ENCODE results near the gene TTC22. TPM values are rescaled to one million over a fixed set of nuclear protein-coding genes. Genes with fewer than 3 reads are reported as not detected.

Gene TTC22
- polyA plus RNA-seq, 3 donors: 0.04 TPM; not detected in 2

GRCh38 chr1:54815086-54815876 is 14.2 kb upstream of the TTC22 start:
- H3K4me3 ChIP-seq (replicated peaks in 1 of 3; ENCODE audit: low read depth in 2 of 3, low read length in 3 of 3): no peak overlapping the region
- TF ChIP-seq CTCF (IDR thresholded peaks at IDR 0.05): no peak
- H4K20me1 ChIP-seq (ENCODE audit: insufficient read depth, low read length): no peaks in the 10 kb centered on the region
- no peak overlapping the region for H3K4me2 ChIP-seq (replicated peaks; ENCODE audit: extremely low read depth, low read length, poor library complexity, severe bottlenecking)
- H3K79me2 ChIP-seq (ENCODE audit: insufficient read depth, low read length): no peaks in the 10 kb centered on the region
- Mint-ChIP-seq H3K27me3 (ENCODE audit: low read depth in 3 of 3) (peaks cover 0 to 2% (median 0%) of the 10 kb centered on the region in 3 donors), H3K4me3 (no peak overlapping the region), H3K36me3 (no peaks in the 10 kb centered on the region), H3K27ac (no peak overlapping the region), H3K9me3 (peaks cover 0 to 3% (median 0%) of the 10 kb centered on the region in 7 donors), H3K4me1 (peaks cover 3% of the 10 kb centered on the region)
- no peaks in the 10 kb centered on the region for H3K4me1 ChIP-seq (ENCODE audit: control insufficient read depth in 1 of 2, insufficient read depth in 2 of 2, low read length in 2 of 2)
- no peak for DNase-seq
- H3K9me3 ChIP-seq (replicated peaks in 1 of 2; ENCODE audit: control insufficient read depth in 1 of 2, insufficient read depth in 1 of 2, low read length in 2 of 2): no peaks in the 10 kb centered on the region
- WGBS (ENCODE audit: insufficient coverage): 98% methylated on average over 5 of the region's 7 CpGs
- no peak overlapping the region for H2AFZ ChIP-seq (ENCODE audit: insufficient read depth, low read depth, low read length, poor library complexity, severe bottlenecking)
- H3K27me3 ChIP-seq (ENCODE audit: control insufficient read depth in 2 of 2, insufficient read depth in 2 of 2, low read length in 2 of 2): no peaks in the 10 kb centered on the region
- no peak overlapping the region for H3K9ac ChIP-seq (ENCODE audit: insufficient read depth, low read length, poor library complexity, severe bottlenecking)
- intact Hi-C loops (cut with micrococcal nuclease): no loop called here
- H3K27ac ChIP-seq (ENCODE audit: low read depth in 1 of 2, low read length in 2 of 2): no peak overlapping the region
- no peaks in the 10 kb centered on the region for H3K36me3 ChIP-seq (replicated peaks in 1 of 2; ENCODE audit: control insufficient read depth in 1 of 2, insufficient read depth in 2 of 2, low read length in 2 of 2)

- Histone ChIP-seq H3K4me3 (replicated peaks in 1 of 3; ENCODE audit: low read depth in 2 of 3, low read length in 3 of 3) (no peak overlapping the region), H3K79me2 (ENCODE audit: insufficient read depth, low read length) (no peaks in the 10 kb centered on the region), H3K9me3 (replicated peaks in 1 of 2; ENCODE audit: control insufficient read depth in 1 of 2, insufficient read depth in 1 of 2, low read length in 2 of 2) (no peaks in the 10 kb centered on the region), H3K4me1 (ENCODE audit: control insufficient read depth in 1 of 2, insufficient read depth in 2 of 2, low read length in 2 of 2) (no peaks in the 10 kb centered on the region), H4K20me1 (ENCODE audit: insufficient read depth, low read length) (no peaks in the 10 kb centered on the region), H3K9ac (ENCODE audit: insufficient read depth, low read length, poor library complexity, severe bottlenecking) (no peak overlapping the region), H3K27me3 (ENCODE audit: control insufficient read depth in 2 of 2, insufficient read depth in 2 of 2, low read length in 2 of 2) (no peaks in the 10 kb centered on the region), H3K4me2 (replicated peaks; ENCODE audit: extremely low read depth, low read length, poor library complexity, severe bottlenecking) (no peak overlapping the region), H3K36me3 (replicated peaks in 1 of 2; ENCODE audit: control insufficient read depth in 1 of 2, insufficient read depth in 2 of 2, low read length in 2 of 2) (no peaks in the 10 kb centered on the region), H2AFZ (ENCODE audit: insufficient read depth, low read depth, low read length, poor library complexity, severe bottlenecking) (no peak overlapping the region), H3K27ac (ENCODE audit: low read depth in 1 of 2, low read length in 2 of 2) (no peak overlapping the region)
- intact Hi-C loops (cut with micrococcal nuclease): no loop called here
- H3K4me1 Mint-ChIP-seq: peaks cover 3% of the 10 kb centered on the region
- TF ChIP-seq CTCF (IDR thresholded peaks at IDR 0.05): no peak
- H3K27me3 Mint-ChIP-seq (ENCODE audit: low read depth in 3 of 3): no peaks in the 10 kb centered on the region
- H3K27ac Mint-ChIP-seq: no peak overlapping the region
- 94% methylated on average over 3 of the region's 5 CpGs for WGBS (ENCODE audit: insufficient coverage)
- no peak overlapping the region for H3K4me3 Mint-ChIP-seq
- no peak for DNase-seq
- no peaks in the 10 kb centered on the region for H3K36me3 Mint-ChIP-seq
- H3K9me3 Mint-ChIP-seq: peaks cover 0 to 3% (median 0%) of the 10 kb centered on the region in 7 donors
Observed at GRCh38 chr1:54814571-54814970, 13.4 kb upstream of the TTC22 start.
